LNCaP clone FGC (cell line): ENCODE data around the gene EEF1AKMT3.

Experiments used
- DNase-seq: peaks from one replicate; pipeline ENCODE4 v3.0.0-alpha.2; 2011; ENCODE audit warnings: low read depth
- H3K4me3 ChIP-seq: 2 replicates; pipeline ENCODE4 v1.5.1; 2011; ENCODE audit warnings: mild to moderate bottlenecking, low read depth, low read length, control low read depth
- TF ChIP-seq, protein P1 (sequence below): IDR thresholded peaks from 2 replicates; pipeline ENCODE4 v1.5.1; 2012; ENCODE audit warnings: mild to moderate bottlenecking; ENCODE audit not compliant: control insufficient read depth, insufficient read depth; ENCODE audit errors: extremely low read depth

The EEF1AKMT3 gene

GRCh38 chr12:57731411-57732080, 40.9 kb upstream of the EEF1AKMT3 start:
- H3K4me3 ChIP-seq = no peak overlapping the region
- TF ChIP-seq, protein P1, sequence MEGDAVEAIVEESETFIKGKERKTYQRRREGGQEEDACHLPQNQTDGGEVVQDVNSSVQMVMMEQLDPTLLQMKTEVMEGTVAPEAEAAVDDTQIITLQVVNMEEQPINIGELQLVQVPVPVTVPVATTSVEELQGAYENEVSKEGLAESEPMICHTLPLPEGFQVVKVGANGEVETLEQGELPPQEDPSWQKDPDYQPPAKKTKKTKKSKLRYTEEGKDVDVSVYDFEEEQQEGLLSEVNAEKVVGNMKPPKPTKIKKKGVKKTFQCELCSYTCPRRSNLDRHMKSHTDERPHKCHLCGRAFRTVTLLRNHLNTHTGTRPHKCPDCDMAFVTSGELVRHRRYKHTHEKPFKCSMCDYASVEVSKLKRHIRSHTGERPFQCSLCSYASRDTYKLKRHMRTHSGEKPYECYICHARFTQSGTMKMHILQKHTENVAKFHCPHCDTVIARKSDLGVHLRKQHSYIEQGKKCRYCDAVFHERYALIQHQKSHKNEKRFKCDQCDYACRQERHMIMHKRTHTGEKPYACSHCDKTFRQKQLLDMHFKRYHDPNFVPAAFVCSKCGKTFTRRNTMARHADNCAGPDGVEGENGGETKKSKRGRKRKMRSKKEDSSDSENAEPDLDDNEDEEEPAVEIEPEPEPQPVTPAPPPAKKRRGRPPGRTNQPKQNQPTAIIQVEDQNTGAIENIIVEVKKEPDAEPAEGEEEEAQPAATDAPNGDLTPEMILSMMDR = no peak
- no peak for DNase-seq

GRCh38 chr12:57732270-57732669, 40.1 kb upstream of the EEF1AKMT3 start:
- TF ChIP-seq, protein P1 = no peak
- no peak for DNase-seq
- H3K4me3 ChIP-seq = no peak overlapping the region

DNA sequence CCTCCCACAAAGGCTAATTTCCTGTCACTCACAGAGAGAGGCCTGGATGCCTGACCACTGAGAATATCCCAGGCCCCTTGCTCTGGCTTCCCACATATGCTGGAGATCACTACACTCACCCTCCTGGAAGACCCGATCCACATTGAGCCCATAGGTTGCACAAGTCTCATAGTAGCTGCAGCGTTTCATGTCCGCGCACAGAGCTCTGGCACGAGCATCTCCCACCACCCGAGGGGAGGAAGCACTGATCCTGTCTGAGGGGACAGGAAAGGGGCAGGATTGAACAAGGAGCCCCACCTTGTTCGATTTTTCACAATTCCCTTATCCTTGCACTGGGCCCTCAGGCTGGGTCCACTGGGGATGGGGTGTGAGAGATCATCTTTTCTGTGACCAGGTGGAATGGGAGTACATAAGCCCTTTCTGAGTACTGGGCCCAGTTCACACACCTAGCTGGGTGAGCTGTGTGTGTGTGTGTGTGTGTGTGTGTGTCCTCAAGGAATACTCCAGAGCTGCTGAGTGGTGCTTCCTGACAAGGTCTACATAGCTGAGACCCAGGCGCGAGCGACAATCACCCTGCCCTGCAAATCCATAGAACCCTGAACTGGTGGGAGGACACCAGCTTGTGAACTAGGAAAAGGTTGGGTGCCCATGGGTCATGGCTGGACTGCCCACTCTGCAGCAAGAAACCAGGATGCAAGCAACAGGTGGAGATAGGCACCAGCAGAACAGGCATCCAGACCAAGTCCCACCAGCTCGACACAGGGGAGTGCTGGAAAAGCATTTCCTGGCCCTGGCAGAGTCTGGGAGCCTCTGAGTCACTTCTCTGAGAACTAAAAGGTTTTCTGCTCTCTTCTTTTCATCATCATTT, 39.5 kb upstream of the EEF1AKMT3 start:
- DNase-seq = no peak
- H3K4me3 ChIP-seq = no peak overlapping the region
- TF ChIP-seq, protein P1 = no peak

DNA sequence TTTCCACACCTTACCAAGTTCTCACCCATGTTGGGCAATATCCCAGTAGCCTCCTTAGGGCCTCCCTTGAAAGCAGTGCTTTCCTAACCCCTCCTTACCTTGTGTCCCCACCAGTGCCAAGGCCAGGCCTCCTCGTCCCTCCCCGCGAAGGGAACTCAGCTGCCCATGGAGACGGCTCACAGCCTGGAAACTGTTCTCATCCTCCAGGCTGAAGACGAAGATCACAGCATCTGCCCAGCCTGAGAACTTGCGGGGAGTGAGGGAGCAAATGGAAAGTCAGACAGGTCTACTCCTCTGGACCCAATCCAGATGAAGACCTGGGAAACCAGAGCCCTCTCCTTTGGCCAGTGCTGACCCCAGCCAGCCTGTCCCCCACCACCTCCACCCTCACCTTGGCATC, 38.5 kb upstream of the EEF1AKMT3 start:
- no peak for DNase-seq
- no peak overlapping the region for H3K4me3 ChIP-seq
- TF ChIP-seq, protein P1 = no peak

GRCh38 chr12:57734591-57734990, 37.8 kb upstream of the EEF1AKMT3 start:
- TF ChIP-seq, protein P1 = no peak
- no peak for DNase-seq
- no peak overlapping the region for H3K4me3 ChIP-seq

- H3K4me3 ChIP-seq = no peak overlapping the region
- TF ChIP-seq, protein P1 = no peak
- no peak for DNase-seq
Observed at GRCh38 chr12:57735198-57735855, 37.1 kb upstream of the EEF1AKMT3 start.
